GM12874 (cell line): Measurements from ENCODE around the gene HS3ST4.

Source experiments
- TF ChIP-seq, protein P1 (sequence below): IDR thresholded peaks from 2 replicates; pipeline ENCODE4 v1.5.1; 2011; ENCODE audit warnings: low read depth, mild to moderate bottlenecking, control low read depth, low read length, moderate library complexity; ENCODE audit not compliant: insufficient read depth

HS3ST4 gene

DNA sequence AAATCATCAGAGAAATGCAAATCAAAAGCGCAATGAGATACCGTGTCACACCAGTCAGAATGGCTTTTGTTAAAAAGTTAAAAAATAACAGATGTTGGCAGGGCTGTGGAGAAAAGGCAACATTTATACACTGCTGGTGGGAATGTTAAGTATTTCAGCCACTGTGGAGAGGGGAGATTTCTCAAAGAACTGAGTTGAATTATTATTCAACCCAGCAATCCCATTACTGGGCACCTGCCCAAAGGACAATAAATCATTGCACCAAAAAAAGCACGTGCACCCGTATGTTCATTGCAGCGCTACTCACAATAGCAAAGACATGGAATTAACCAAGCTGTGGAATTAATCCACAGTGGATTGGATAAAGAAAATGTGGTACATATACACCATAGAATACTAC, 204.7 kb downstream of the HS3ST4 start:
- TF ChIP-seq, protein P1, sequence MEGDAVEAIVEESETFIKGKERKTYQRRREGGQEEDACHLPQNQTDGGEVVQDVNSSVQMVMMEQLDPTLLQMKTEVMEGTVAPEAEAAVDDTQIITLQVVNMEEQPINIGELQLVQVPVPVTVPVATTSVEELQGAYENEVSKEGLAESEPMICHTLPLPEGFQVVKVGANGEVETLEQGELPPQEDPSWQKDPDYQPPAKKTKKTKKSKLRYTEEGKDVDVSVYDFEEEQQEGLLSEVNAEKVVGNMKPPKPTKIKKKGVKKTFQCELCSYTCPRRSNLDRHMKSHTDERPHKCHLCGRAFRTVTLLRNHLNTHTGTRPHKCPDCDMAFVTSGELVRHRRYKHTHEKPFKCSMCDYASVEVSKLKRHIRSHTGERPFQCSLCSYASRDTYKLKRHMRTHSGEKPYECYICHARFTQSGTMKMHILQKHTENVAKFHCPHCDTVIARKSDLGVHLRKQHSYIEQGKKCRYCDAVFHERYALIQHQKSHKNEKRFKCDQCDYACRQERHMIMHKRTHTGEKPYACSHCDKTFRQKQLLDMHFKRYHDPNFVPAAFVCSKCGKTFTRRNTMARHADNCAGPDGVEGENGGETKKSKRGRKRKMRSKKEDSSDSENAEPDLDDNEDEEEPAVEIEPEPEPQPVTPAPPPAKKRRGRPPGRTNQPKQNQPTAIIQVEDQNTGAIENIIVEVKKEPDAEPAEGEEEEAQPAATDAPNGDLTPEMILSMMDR: no peak

DNA sequence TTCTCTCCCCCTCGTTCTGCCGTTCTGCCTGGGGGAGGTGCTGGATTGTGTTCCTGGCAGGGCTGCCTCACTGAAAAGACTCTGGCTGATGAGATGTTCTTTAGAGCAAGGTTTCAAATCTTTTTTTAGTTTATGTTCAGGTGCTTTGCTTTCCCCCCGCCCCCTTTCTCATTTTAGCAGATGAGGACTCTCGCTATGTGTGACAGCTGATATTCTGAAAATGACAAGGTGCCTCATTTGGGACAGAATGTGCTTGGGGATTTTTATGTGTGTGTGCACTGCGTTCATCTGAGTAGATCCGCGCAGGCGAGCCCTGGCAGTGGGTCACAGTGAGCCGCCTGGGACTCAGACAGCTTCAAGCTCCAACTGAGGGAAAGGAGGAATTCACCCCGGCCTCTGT, 205.9 kb downstream of the HS3ST4 start:
- TF ChIP-seq, protein P1: no peak

DNA sequence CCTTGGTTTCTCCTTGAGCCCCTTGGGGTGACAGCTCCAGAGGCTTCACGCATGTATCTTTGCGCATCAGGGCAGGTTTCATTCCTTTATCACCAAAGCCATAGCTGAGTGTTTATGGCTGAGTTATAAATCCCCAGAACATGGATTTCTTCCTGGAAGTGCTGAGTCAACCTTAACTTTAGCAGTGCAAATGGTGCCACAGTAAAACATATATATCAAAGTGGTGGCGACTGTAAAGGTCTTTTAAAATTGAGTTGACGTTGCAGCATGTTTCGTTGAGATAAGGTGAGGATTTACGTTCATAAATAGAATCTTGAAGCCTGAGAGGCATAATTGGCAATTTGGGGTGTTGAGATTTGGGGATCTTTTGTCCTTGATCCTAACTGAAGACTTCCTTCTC, 214.1 kb downstream of the HS3ST4 start:
- TF ChIP-seq, protein P1: no peak

DNA sequence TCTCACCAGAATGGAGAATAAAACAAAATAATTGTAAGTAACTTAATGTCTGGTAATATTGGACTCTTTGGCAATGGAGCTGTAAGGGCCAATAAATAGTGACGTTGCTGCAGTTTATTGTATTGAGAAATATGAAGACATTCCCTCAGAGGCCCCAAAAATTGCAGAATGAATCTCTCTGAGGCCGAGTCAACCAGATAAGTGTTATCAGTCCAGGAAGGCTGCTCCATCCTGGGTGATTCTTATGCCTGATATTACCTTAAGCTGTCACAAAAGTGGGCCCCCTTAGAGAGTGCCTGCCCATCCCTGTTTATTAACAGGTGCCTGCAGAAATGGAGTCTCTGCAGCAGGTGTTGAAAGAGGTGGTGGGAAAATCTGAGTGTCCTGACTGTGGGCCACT, 219.2 kb downstream of the HS3ST4 start:
- TF ChIP-seq, protein P1: no peak

DNA sequence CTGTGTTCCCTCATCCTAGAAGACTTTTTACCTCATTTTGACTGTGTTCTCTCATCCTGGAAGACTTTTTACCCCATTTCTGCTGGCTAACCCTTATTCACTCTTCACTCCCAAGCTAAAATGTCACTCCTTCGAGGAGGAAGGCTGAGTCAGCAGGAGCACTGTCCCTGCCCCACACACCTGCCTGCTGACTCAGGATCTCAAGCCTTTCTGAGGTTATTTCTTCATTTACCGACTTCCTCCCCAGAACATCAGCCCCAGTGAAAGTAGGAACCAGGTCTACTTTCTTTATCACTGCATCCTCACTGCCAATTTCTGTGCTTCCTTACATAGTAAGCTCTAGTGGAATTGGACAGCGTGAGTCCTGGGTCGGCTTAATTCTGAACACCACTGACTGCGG, 220.6 kb downstream of the HS3ST4 start:
- TF ChIP-seq, protein P1: no peak

DNA sequence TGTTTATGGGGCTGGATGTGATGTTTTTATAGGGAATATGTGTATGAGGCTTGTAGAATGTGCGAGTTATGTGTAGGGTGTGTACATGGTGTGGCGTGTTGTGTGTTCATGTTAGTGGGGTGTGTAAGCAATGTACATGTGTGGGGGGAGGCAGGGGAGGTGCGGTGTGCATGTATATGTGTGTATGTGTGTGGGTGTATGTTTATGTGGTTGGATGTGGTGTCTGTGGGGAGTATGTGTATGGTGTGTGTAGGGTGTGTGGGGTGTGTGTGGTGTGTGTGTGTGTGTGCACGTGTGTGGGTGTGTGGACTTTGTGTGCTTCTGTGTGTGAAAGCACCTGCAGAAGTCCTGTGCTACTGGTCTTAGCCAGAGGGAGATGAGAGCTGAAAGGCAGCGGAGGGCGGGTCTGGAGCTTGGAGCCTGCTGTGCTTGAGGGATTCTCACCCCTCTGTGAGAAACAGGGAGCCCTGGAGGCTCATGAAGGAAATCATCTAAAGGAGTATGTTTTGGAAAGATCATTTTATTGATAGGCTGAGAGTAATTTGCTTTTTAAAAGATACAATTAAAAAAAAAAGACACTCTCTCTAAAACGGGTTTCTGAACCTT, 222.7 kb downstream of the HS3ST4 start:
- TF ChIP-seq, protein P1: no peak

DNA sequence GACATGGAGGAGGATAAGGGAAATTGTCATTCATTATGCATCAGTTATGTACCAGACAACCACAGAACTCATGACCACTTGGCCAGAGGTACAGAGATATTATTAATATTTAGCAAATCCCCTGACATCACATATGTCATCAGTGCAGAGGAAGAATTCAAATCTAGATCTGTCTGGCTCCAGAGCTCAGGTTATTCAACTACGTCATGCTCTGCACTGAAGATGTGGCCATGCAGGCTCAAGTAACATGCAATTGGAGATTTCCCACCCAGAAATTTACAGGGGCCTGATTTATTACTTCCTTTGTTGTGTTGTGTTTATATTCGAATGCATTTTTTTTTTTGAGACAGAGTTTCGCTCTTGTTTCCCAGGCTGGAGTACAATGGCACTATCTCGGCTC, 224.3 kb downstream of the HS3ST4 start:
- TF ChIP-seq, protein P1: no peak

DNA sequence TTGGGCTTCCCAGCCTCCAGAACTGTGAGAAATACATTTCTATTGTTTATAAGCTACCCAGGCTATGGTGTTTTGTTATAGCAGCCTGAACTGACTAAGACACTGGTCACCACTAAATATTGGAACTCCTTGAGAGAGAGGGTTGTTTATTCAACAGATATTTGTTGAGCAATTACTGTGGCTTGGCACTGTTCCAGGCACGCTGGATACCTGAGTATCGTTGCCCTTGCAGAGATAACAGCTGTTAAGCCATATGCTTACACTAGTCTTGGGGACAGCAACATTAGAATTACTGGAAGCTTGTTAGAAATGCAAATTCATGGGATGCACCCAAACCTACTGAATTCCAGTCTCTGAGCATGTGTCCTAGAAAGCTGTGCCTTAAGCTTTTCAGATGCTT, 230.7 kb downstream of the HS3ST4 start:
- TF ChIP-seq, protein P1: no peak
